Stimulated activated CD4-positive, alpha-beta T cell treated with anti-CD3 and anti-CD28 coated beads, Interleukin-1b, Interleukin-23, amount 100 ng/mL, for 4 hours (primary cell): ENCODE data around the gene PCDH15.

ENCODE experiments used
- DNase-seq, 2 donors: peaks; one replicate each; pipeline ENCODE4 v3.0.0-alpha.2; 2020; ENCODE audit warnings: low read depth in 2 of 2

The PCDH15 gene

DNA sequence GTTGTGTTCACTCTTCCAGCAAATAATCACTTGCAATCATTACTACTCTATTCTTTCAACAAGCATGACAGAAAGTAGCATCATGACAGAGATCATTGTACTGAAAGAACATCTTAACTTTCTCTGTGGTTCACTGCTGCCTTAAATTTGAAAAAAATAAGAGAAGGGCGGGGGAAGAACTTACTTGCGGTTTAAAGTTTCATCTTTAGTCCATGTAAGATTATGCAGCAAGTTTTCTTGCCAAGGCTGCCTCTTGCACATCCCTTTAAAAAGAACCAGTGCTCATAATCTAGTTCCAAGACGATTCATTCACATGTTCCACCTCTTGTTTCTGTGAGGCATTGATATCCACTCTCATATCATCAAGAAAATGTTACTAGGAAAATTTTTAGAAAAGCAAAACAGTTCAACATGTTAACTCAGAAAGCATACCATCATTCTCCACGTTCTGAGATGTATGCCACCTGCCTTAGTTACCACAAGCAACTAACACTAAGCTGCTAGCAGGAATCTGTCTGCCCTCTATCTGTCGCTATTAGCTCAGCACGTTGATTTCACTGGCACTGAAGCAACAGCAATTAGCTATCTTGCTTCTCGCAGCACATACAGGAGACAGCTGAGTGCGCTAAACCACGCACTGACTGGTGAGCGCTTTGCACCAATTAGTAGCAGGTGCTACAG is at the start of gene PCDH15:
TSS of gene PCDH15 (minus strand) at position 491 of the 681 bp plus-strand sequence. CDS start 136,969 bp downstream, outside the sequence.
- DNase-seq, result no peak

DNA sequence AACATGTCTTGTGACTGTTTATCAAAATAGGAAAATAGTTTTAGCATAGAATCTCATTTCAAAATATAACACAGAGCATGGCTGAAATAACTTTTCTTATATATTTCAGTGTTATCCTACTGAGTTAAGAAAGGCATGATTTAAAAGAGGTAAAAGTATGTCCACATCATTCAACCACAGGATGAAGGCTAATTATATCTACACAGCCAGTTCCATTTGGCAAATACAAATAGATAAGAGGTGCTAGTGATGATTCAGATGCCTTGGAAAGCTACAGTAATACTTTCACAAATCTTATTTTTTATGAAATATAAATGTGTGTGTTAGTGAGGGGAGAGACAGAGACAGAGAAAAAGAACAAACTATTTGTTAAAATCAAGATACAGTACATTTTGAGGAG is 42.9 kb upstream of the PCDH15 start:
- DNase-seq, result no peak

- no peak for DNase-seq
Measured at GRCh38 chr10:54843085-54843646, 42.1 kb upstream of the PCDH15 start.

GRCh38 chr10:54837479-54837878 is 36.4 kb upstream of the PCDH15 start:
- DNase-seq, result no peak

DNA sequence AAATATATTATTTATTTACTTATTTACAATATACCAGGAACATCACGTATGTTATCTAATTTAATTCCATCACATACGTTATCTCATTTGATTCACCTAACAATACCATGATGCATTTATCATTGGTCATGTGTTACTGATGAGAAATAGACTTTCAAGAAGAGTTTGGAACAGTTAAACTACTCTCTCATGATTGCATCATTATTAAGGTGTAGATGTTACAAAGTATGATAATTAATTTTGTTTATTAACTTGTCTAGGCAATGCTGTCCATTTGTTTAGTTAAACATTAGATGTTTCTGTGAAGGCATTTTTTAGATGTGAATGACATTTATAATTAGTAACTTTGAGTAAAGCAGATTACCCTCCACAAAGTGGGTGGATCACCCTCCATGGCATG is 32.0 kb upstream of the PCDH15 start:
- no peak for DNase-seq

DNA sequence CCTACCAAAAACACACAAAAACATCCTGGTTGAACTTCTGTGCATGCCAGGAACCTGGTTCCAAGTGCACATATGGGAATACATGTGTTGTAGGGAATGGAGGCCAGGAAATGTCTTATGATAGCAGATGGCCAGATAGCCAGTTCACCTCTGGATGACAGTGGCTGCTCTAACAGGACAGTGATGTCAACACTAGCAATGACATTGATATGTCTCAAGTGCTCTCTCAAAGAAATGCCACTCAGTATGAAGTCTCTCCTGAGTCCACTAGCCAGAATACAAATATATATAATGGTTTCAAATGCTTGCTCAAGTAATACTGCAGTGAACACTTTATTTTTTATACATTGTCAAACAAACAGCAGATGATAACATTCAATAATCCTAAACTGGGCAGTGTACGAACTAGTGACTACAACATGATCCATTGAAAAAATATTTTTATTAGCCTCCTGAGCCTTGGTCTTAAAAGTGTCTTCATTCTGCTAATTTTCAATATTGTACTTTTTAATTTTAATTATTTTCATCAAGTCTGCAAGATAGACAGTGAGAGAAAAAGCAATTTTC is 26.0 kb upstream of the PCDH15 start:
- no peak for DNase-seq

- DNase-seq, result no peak
Measured at GRCh38 chr10:54815583-54815982, 14.6 kb upstream of the PCDH15 start.

- no peak for DNase-seq
Measured at GRCh38 chr10:54808186-54808935, 7.3 kb upstream of the PCDH15 start.

GRCh38 chr10:54799506-54799905 is 1.5 kb downstream of the PCDH15 start:
- no peak for DNase-seq

DNA sequence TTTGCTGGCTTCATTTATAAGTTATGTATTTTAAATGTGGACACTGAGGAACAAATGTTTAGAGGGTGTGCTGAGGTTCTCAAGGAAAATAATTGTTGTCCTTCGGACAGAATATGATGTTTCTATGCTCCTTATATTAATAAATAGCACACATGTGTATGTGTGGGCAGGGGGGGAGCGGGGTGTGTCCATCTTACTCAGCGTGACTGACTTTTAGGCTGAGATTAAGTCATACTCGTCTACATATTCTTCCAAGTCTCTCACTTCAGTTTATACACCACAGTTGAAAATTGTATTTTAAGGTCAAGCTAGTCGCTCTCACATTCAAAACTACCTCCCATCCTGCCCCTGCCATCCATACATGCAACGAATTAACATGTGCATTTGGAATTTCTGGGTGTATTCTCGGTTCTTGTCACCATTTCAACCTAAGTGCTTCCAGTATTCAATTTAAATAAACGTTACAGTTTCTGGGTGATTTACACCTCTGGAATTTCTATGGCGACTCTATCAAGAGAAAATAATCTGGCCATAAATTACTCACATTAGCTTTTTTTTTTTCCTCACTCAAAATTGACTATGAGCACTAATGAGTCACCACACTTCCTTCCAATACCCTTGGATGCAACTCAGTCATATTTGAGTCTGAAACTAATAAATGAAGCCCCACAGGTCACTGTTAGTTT is 3.3 kb downstream of the PCDH15 start:
- DNase-seq, result no peak

DNA sequence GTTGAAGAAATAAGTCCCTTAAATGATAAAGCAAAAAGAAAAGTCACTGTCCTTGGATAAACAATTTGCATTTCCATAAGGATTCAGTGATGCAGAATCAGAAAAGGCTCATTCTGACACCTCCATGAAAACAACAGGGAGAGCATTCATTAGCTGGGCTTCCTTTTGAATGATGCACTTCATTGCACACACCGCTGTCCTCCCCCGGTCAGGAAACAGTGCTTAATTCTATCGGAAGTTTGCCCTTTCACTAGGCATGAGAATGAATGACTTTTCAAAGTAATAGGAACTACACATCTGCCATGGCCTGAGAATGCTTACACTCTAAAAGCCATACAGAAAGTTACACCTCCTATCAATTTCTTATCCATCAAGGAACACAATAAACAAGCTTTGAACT is 4.2 kb downstream of the PCDH15 start:
- DNase-seq, result no peak

- DNase-seq, result no peak
Measured at GRCh38 chr10:54776622-54777021, 24.4 kb downstream of the PCDH15 start.

DNA sequence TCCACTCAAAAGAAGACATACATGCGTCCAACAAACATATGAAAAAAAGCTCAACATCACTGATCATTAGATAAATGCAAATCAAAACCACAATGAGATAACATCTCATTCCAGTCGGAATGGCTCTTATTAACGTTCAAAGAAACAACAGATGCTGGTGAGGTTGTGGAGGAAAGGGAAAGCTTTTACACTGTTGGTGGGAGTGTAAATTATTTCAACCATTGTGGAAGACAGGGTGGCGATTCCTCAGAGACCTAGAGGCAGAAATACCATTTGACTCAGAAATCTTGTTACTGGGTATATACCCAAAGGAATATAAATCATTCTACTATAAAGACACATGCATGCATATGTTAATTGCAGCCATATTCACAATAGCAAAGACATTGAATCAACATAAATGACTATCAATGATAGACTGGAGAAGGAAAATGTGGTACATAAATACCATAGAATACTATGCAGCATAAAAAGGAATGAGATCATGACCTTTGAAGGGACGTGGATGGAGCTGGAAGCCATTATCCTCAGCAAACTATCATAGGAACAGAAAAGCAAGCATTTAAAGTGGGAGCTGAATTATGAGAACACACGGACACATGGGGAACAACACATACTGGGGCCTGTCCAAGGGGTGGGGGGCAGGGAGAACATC is 28.4 kb downstream of the PCDH15 start:
- no peak for DNase-seq

DNA sequence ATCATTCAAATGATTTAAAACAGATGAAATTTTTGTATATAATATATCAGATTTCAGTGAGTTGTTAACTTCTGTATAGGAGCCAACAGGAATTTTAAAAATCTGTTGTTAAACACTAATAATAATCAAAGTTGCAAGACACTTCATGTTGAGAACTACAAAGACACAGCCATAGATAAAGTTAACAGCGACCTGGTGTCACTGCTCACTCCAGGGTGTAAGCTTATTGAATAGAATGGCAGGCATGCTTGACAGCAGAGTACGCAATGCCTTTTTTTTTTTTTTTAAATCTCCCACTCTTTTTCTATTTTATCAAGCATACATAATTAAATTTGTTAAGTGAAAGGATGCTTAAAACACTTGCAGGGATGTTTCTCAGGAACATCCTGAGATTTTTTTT is 32.0 kb downstream of the PCDH15 start:
- no peak for DNase-seq

GRCh38 chr10:54758791-54759190 is 42.2 kb downstream of the PCDH15 start:
- DNase-seq, result no peak

GRCh38 chr10:54749623-54750022 is 51.4 kb downstream of the PCDH15 start:
- no peak for DNase-seq

- DNase-seq, result no peak
Measured at GRCh38 chr10:54745436-54745835, 55.6 kb downstream of the PCDH15 start.

- no peak for DNase-seq
Measured at GRCh38 chr10:54742416-54742815, 58.6 kb downstream of the PCDH15 start.

DNA sequence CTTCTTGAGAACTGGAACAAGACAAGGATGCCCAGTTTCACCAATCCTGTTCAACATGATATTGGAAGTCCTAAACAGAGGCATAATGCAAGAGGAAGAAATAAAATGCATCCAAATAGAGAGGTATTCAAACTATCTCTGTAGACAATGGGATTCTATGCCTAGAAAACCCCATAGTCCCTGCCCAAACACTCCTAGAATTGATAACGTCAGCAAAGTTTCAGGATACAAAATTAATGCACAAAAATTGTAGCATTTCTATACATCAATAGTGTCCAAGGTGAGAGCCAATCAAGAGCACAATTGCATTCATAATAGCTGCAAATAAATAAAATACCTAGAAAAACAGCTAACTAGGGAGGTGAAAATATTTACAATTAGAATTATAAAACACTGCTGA is 72.5 kb downstream of the PCDH15 start:
- no peak for DNase-seq

DNA sequence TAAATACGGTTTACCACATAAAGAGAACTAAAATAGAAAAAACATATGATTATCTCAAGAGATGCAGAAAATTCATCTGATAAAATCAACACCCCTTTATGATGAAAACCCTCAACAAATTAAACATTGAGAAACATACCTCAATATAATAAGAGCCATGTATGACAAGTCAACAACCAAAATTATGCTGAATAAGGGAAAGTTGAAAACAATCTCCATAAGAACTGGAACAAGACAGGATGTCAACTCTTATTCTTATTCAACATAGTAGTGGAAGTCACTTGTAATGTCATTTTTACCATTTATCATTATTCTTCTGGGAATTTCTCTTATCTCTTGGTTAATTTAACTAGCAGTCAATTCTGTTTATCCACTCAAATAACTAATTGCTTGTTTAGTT is 79.0 kb downstream of the PCDH15 start:
- no peak for DNase-seq

- DNase-seq, result no peak
Measured at GRCh38 chr10:54710918-54711317, 90.1 kb downstream of the PCDH15 start.

- DNase-seq, result no peak
Measured at GRCh38 chr10:54708591-54708990, 92.4 kb downstream of the PCDH15 start.
